ENCODE results near the gene CDK14. TPM values are rescaled to one million over a fixed set of nuclear protein-coding genes. Genes with fewer than 3 reads are reported as not detected.

The CDK14 gene
- total RNA-seq, 1 donor, result 39.1 TPM

DNA sequence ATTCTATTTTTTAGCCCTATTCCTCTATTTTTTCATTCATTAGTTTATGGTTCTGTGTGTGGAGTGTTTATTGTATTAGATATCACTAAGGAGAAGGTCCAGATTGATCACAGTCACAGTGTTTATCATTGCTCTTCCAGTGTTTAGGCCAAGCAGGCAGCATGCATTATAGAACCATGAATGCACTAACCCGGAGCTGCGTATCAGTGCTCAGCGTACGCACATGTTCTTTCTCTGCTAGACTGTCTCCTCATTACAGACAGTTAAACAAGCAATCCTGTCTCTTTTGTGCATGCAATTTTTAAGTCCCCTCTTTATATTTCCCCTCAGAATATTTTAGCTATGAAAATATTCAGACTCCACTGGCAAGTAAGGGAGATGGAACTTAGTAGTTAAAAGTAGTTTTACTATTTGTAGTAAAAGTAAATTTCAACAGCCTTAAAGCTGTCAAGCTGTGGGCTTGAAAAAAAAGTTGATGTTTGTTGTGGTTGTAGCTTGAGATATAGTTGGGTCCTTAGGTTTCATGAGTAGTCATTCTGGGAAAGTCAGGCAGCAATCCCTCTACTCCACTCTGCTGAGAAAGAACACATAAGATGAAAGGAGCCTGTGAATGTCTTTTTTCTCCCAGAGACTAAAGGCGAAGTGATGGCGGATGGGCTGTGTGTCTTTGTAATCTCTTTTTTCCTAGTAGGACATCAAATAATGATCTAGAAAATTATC is 260.4 kb downstream of the CDK14 start:
- H2AFZ ChIP-seq (ENCODE audit: low read length), result no peak overlapping the region

GRCh38 chr7:90857603-90858002 is 261.5 kb downstream of the CDK14 start:
- Histone ChIP-seq H3K4me2 (ENCODE audit: insufficient read depth, low read length) (no peak overlapping the region), H3K4me3 (ENCODE audit: insufficient read depth, low read length) (no peak overlapping the region), H3K9me3 (ENCODE audit: low read depth, low read length) (no peaks in the 10 kb centered on the region), H4K20me1 (ENCODE audit: insufficient read depth, low read length) (no peaks in the 10 kb centered on the region), H3K27me3 (ENCODE audit: insufficient read depth, low read length) (no peaks in the 10 kb centered on the region), H3K79me2 (ENCODE audit: insufficient read depth, low read length) (peaks cover 12% of the 10 kb centered on the region), H2AFZ (ENCODE audit: low read length) (no peak overlapping the region), H3K27ac (ENCODE audit: low read depth, low read length) (no peak overlapping the region), H3K4me1 (ENCODE audit: insufficient read depth, low read length) (no peaks in the 10 kb centered on the region), H3K36me3 (ENCODE audit: insufficient read depth, low read length) (no peaks in the 10 kb centered on the region)
- DNase-seq (ENCODE audit: insufficient read length, low spot score, missing footprints), result no peak
- TF ChIP-seq, protein P1, sequence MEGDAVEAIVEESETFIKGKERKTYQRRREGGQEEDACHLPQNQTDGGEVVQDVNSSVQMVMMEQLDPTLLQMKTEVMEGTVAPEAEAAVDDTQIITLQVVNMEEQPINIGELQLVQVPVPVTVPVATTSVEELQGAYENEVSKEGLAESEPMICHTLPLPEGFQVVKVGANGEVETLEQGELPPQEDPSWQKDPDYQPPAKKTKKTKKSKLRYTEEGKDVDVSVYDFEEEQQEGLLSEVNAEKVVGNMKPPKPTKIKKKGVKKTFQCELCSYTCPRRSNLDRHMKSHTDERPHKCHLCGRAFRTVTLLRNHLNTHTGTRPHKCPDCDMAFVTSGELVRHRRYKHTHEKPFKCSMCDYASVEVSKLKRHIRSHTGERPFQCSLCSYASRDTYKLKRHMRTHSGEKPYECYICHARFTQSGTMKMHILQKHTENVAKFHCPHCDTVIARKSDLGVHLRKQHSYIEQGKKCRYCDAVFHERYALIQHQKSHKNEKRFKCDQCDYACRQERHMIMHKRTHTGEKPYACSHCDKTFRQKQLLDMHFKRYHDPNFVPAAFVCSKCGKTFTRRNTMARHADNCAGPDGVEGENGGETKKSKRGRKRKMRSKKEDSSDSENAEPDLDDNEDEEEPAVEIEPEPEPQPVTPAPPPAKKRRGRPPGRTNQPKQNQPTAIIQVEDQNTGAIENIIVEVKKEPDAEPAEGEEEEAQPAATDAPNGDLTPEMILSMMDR (IDR thresholded peaks at IDR 0.05; ENCODE audit: extremely low read depth, low read depth, low read length), result no peak

More for the DNA sequence above, 260.4 kb downstream of the CDK14 start:
- Histone ChIP-seq H3K27ac (ENCODE audit: low read depth, low read length) (no peak overlapping the region), H3K4me3 (ENCODE audit: insufficient read depth, low read length) (no peak overlapping the region), H3K36me3 (ENCODE audit: insufficient read depth, low read length) (no peaks in the 10 kb centered on the region), H4K20me1 (ENCODE audit: insufficient read depth, low read length) (no peaks in the 10 kb centered on the region), H3K4me2 (ENCODE audit: insufficient read depth, low read length) (no peak overlapping the region), H3K9me3 (ENCODE audit: low read depth, low read length) (no peaks in the 10 kb centered on the region), H3K27me3 (ENCODE audit: insufficient read depth, low read length) (no peaks in the 10 kb centered on the region), H3K79me2 (ENCODE audit: insufficient read depth, low read length) (peaks cover 12% of the 10 kb centered on the region), H3K4me1 (ENCODE audit: insufficient read depth, low read length) (no peaks in the 10 kb centered on the region)
- TF ChIP-seq, protein P1 (IDR thresholded peaks at IDR 0.05; ENCODE audit: extremely low read depth, low read depth, low read length), result no peak
- peak; percentile 79 for DNase-seq (ENCODE audit: insufficient read length, low spot score, missing footprints)

DNA sequence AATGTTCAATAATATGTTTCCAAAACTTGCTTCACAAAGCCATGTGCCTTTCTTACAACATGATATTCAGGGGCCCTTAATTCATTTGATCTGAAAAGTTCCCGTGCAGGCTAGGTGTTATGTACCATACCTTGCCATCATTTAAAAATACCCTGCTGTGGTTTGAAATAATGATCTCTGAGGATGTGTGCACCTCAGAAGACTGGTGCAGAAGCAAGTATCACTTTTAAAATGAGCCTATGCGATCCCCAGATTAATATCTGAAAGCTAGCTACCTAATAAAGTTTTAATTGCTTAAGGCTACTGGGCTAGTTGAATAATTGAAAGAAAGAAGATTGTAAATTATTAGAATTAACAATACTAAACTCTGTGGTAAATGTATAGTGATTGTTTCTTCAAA is 262.4 kb downstream of the CDK14 start:
- Histone ChIP-seq H3K4me2 (ENCODE audit: insufficient read depth, low read length) (no peak overlapping the region), H2AFZ (ENCODE audit: low read length) (no peak overlapping the region), H3K4me3 (ENCODE audit: insufficient read depth, low read length) (no peak overlapping the region), H3K36me3 (ENCODE audit: insufficient read depth, low read length) (no peaks in the 10 kb centered on the region), H3K79me2 (ENCODE audit: insufficient read depth, low read length) (peaks cover 8% of the 10 kb centered on the region), H3K9me3 (ENCODE audit: low read depth, low read length) (no peaks in the 10 kb centered on the region), H3K27me3 (ENCODE audit: insufficient read depth, low read length) (no peaks in the 10 kb centered on the region), H4K20me1 (ENCODE audit: insufficient read depth, low read length) (no peaks in the 10 kb centered on the region), H3K4me1 (ENCODE audit: insufficient read depth, low read length) (no peaks in the 10 kb centered on the region), H3K27ac (ENCODE audit: low read depth, low read length) (no peak overlapping the region)
- DNase-seq (ENCODE audit: insufficient read length, low spot score, missing footprints), result no peak
- TF ChIP-seq, protein P1 (IDR thresholded peaks at IDR 0.05; ENCODE audit: extremely low read depth, low read depth, low read length), result no peak

DNA sequence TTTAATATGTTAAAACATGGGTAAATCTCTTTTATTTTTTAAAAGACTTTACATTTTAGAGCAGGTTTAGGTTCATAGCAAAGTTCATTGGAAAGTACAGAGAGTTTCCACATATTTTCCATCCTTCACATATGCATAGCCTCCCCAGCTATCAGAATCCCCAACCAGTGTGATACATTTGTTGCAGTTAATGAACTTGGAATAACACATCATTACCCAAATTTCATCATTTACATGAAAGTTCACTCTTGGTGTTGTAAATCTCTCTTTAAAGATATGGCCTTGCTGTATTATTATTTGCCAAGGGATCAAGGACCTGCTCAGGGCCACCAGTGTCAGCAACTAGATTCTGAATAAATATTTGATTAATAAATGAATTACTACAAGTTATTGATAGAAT is 263.4 kb downstream of the CDK14 start:
- Histone ChIP-seq H3K4me2 (ENCODE audit: insufficient read depth, low read length) (no peak overlapping the region), H4K20me1 (ENCODE audit: insufficient read depth, low read length) (no peaks in the 10 kb centered on the region), H3K36me3 (ENCODE audit: insufficient read depth, low read length) (no peaks in the 10 kb centered on the region), H3K9me3 (ENCODE audit: low read depth, low read length) (no peaks in the 10 kb centered on the region), H3K27me3 (ENCODE audit: insufficient read depth, low read length) (no peaks in the 10 kb centered on the region), H3K4me1 (ENCODE audit: insufficient read depth, low read length) (no peaks in the 10 kb centered on the region), H3K27ac (ENCODE audit: low read depth, low read length) (no peak overlapping the region), H3K4me3 (ENCODE audit: insufficient read depth, low read length) (no peak overlapping the region), H3K79me2 (ENCODE audit: insufficient read depth, low read length) (peaks cover 6% of the 10 kb centered on the region), H2AFZ (ENCODE audit: low read length) (no peak overlapping the region)
- TF ChIP-seq, protein P1 (IDR thresholded peaks at IDR 0.05; ENCODE audit: extremely low read depth, low read depth, low read length), result no peak
- DNase-seq (ENCODE audit: insufficient read length, low spot score, missing footprints), result no peak
